Measurements from ENCODE around the gene SCO1. TPM values are rescaled to one million over a fixed set of nuclear protein-coding genes. Genes with fewer than 3 reads are reported as not detected.

SCO1 gene
- total RNA-seq, 1 donor from 2014 or later, result 32.9 TPM

- Histone ChIP-seq H3K36me3 (ENCODE audit: control insufficient read depth, insufficient read depth, low read length) (peaks cover 2% of the 10 kb centered on the region), H3K27me3 (ENCODE audit: control insufficient read depth, insufficient read depth, low read length) (no peaks in the 10 kb centered on the region), H3K4me3 (ENCODE audit: low read depth, low read length) (no peak overlapping the region)
- no peak for DNase-seq (ENCODE audit: low read depth)
- TF ChIP-seq CTCF (IDR thresholded peaks at IDR 0.05; ENCODE audit: insufficient read depth, low read length, poor library complexity, severe bottlenecking), result no peak
Observed at GRCh38 chr17:10687499-10687898, 9.8 kb downstream of the SCO1 start.

- Histone ChIP-seq H3K4me3 (ENCODE audit: low read depth, low read length) (no peak overlapping the region), H3K36me3 (ENCODE audit: control insufficient read depth, insufficient read depth, low read length) (peaks cover 5% of the 10 kb centered on the region), H3K27me3 (ENCODE audit: control insufficient read depth, insufficient read depth, low read length) (no peaks in the 10 kb centered on the region)
- peak; percentile 46 for TF ChIP-seq CTCF (IDR thresholded peaks at IDR 0.05; ENCODE audit: insufficient read depth, low read length, poor library complexity, severe bottlenecking)
- no peak for DNase-seq (ENCODE audit: low read depth)
Observed at GRCh38 chr17:10683853-10684252, 13.5 kb downstream of the SCO1 start.

- DNase-seq (ENCODE audit: low read depth), result no peak
- peaks cover 5% of the 10 kb centered on the region for H3K36me3 ChIP-seq (ENCODE audit: control insufficient read depth, insufficient read depth, low read length)
Observed at GRCh38 chr17:10681866-10682446, 15.4 kb downstream of the SCO1 start.

GRCh38 chr17:10674704-10675103 lies 22.6 kb downstream of the SCO1 start:
- H3K27me3 ChIP-seq (ENCODE audit: control insufficient read depth, insufficient read depth, low read length), result no peaks in the 10 kb centered on the region
- no peak overlapping the region for H3K4me3 ChIP-seq (ENCODE audit: low read depth, low read length)
- peaks cover 1% of the 10 kb centered on the region for H3K36me3 ChIP-seq (ENCODE audit: control insufficient read depth, insufficient read depth, low read length)
- DNase-seq (ENCODE audit: low read depth), result no peak
- TF ChIP-seq CTCF (IDR thresholded peaks at IDR 0.05; ENCODE audit: insufficient read depth, low read length, poor library complexity, severe bottlenecking), result no peak

More at GRCh38 chr17:10681866-10682446, 15.4 kb downstream of the SCO1 start:
- no peak overlapping the region for H3K4me3 ChIP-seq (ENCODE audit: low read depth, low read length)
- H3K27me3 ChIP-seq (ENCODE audit: control insufficient read depth, insufficient read depth, low read length), result no peaks in the 10 kb centered on the region
- TF ChIP-seq CTCF (IDR thresholded peaks at IDR 0.05; ENCODE audit: insufficient read depth, low read length, poor library complexity, severe bottlenecking), result no peak

- no peak overlapping the region for H3K4me3 ChIP-seq (ENCODE audit: low read depth, low read length)
- no peak for DNase-seq (ENCODE audit: low read depth)
- TF ChIP-seq CTCF (IDR thresholded peaks at IDR 0.05; ENCODE audit: insufficient read depth, low read length, poor library complexity, severe bottlenecking), result no peak
- peaks cover 1% of the 10 kb centered on the region for H3K36me3 ChIP-seq (ENCODE audit: control insufficient read depth, insufficient read depth, low read length)
- H3K27me3 ChIP-seq (ENCODE audit: control insufficient read depth, insufficient read depth, low read length), result no peaks in the 10 kb centered on the region
Observed at GRCh38 chr17:10673312-10673711, 24.0 kb downstream of the SCO1 start.

GRCh38 chr17:10668775-10669174 lies 28.6 kb downstream of the SCO1 start:
- DNase-seq (ENCODE audit: low read depth), result no peak
- Histone ChIP-seq H3K4me3 (ENCODE audit: low read depth, low read length) (no peak overlapping the region), H3K27me3 (ENCODE audit: control insufficient read depth, insufficient read depth, low read length) (no peaks in the 10 kb centered on the region), H3K36me3 (ENCODE audit: control insufficient read depth, insufficient read depth, low read length) (no peaks in the 10 kb centered on the region)
- no peak for TF ChIP-seq CTCF (IDR thresholded peaks at IDR 0.05; ENCODE audit: insufficient read depth, low read length, poor library complexity, severe bottlenecking)

Data from kidney epithelial cell (primary cell).